Fibroblast of lung (primary cell): ENCODE data around the gene SLC22A23.

Source experiments
- EZH2 ChIP-seq: IDR thresholded peaks from 2 replicates; pipeline ENCODE4 v1.5.1; 2012; ENCODE audit warnings: low read length, control low read depth, mild to moderate bottlenecking; ENCODE audit errors: missing control alignments
- TF ChIP-seq, protein P1 (sequence below), 2 donors: IDR thresholded peaks in 1 of 2; conservative IDR thresholded peaks in 1 of 2; 1 replicate in 1 of 2; 2 replicates in 1 of 2; pipeline ENCODE4 v1.5.1; 2011 to 2012; ENCODE audit warnings: low read length in 2 of 2, control low read depth in 1 of 2, inconsistent platforms in 1 of 2, low read depth in 1 of 2, mild to moderate bottlenecking in 1 of 2

- TF ChIP-seq, protein P1, sequence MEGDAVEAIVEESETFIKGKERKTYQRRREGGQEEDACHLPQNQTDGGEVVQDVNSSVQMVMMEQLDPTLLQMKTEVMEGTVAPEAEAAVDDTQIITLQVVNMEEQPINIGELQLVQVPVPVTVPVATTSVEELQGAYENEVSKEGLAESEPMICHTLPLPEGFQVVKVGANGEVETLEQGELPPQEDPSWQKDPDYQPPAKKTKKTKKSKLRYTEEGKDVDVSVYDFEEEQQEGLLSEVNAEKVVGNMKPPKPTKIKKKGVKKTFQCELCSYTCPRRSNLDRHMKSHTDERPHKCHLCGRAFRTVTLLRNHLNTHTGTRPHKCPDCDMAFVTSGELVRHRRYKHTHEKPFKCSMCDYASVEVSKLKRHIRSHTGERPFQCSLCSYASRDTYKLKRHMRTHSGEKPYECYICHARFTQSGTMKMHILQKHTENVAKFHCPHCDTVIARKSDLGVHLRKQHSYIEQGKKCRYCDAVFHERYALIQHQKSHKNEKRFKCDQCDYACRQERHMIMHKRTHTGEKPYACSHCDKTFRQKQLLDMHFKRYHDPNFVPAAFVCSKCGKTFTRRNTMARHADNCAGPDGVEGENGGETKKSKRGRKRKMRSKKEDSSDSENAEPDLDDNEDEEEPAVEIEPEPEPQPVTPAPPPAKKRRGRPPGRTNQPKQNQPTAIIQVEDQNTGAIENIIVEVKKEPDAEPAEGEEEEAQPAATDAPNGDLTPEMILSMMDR (conservative IDR thresholded peaks at IDR 0.05 in 1 of 2, IDR thresholded peaks at IDR 0.05 in 1 of 2; ENCODE audit: low read depth in 1 of 2, low read length in 2 of 2) = no peak
- no peak for TF ChIP-seq EZH2
These were observed 2.0 kb upstream of the SLC22A23 start for GRCh38 chr6:3458706-3459421.
